K562 (cell line): ENCODE data around the gene TMEM138.

Experiments
- EP300 ChIP-seq: IDR thresholded peaks from 2 replicates; pipeline ENCODE4 v1.6.1; 2012; ENCODE audit warnings: low read length, improper control_type of control experiment
- ETV6 ChIP-seq, 3 experiments: fragments of 150-350 bp in 1 of 3; sonication (generic) in 1 of 3; formaldehyde crosslinking in 1 of 3; IDR thresholded peaks; 2 replicates each; pipeline versions ENCODE4 v1.6.1 to v1.8.0; 2014 to 2022; ENCODE audit warnings: borderline replicate concordance in 2 of 3, low read depth in 2 of 3, antibody characterized with exemption in 1 of 3, low read length in 1 of 3, mild to moderate bottlenecking in 1 of 3, missing genetic modification reagents in 1 of 3
- EZH2 ChIP-seq: IDR thresholded peaks from 2 replicates; pipeline ENCODE4 v1.6.1; 2012; ENCODE audit warnings: low read depth, mild to moderate bottlenecking, inconsistent platforms, low read length, borderline replicate concordance
- FOXK2 ChIP-seq, 2 experiments: fragments of 450-650 bp; IDR thresholded peaks in 1 of 2; conservative IDR thresholded peaks in 1 of 2; 2 replicates each; pipeline ENCODE4 v1.6.1; 2016; ENCODE audit warnings: low read depth in 2 of 2, mild to moderate bottlenecking in 1 of 2
- GTF2E2 ChIP-seq: fragments of 200-800 bp; sonication (Bioruptor generic); IDR thresholded peaks from 2 replicates; pipeline ENCODE4 v1.6.1; 2016; ENCODE audit warnings: missing genetic modification characterization, missing compliant biosample characterization
- HDAC6 ChIP-seq: IDR thresholded peaks from 2 replicates; pipeline ENCODE4 v1.6.1; 2012; ENCODE audit warnings: low read depth, mild to moderate bottlenecking, control low read depth, inconsistent platforms, low read length, moderate library complexity
- KLF1 ChIP-seq: fragments of 450-650 bp; IDR thresholded peaks from 2 replicates; pipeline ENCODE4 v1.6.1; 2016; ENCODE audit warnings: missing genetic modification characterization, missing compliant biosample characterization
- MTA2 ChIP-seq: fragments of 450-650 bp; IDR thresholded peaks from 2 replicates; pipeline ENCODE4 v1.6.1; 2016; ENCODE audit warnings: low read depth
- ZNF699 ChIP-seq: fragments of 250-450 bp; sonication (Bioruptor Pico); IDR thresholded peaks from 2 replicates; pipeline ENCODE4 v1.8.0; 2021; ENCODE audit warnings: mild to moderate bottlenecking, moderate library complexity; ENCODE audit not compliant: insufficient replicate concordance
- ZNF766 ChIP-seq: fragments of 200-800 bp; sonication (Bioruptor generic); conservative IDR thresholded peaks from 2 replicates; pipeline ENCODE4 v1.6.1; 2016; ENCODE audit warnings: missing genetic modification characterization, missing compliant biosample characterization
- TF ChIP-seq, protein P1 (sequence below), 2 experiments: fragments of 450-650 bp in 1 of 2; IDR thresholded peaks; 2 replicates each; pipeline ENCODE4 v1.6.1; 2011 to 2017; ENCODE audit warnings: low read depth in 2 of 2, antibody characterized with exemption in 1 of 2, borderline replicate concordance in 1 of 2, low read length in 1 of 2, mild to moderate bottlenecking in 1 of 2, mixed read lengths in 1 of 2; ENCODE audit not compliant: control insufficient read depth in 1 of 2
- TF ChIP-seq, protein P2 (sequence below), 2 experiments: fragments of 450-650 bp; IDR thresholded peaks; 2 replicates each; pipeline ENCODE4 v1.6.1; 2016; ENCODE audit warnings: mild to moderate bottlenecking in 2 of 2, borderline replicate concordance in 1 of 2, low read depth in 1 of 2, moderate library complexity in 1 of 2
- TF ChIP-seq, protein P3 (sequence below), 3 experiments: IDR thresholded peaks in 2 of 3; conservative IDR thresholded peaks in 1 of 3; 2 replicates each; pipeline ENCODE4 v1.5.1; 2011 to 2012; ENCODE audit warnings: low read length in 3 of 3, mild to moderate bottlenecking in 3 of 3, control low read depth in 2 of 3, improper control_type of control experiment in 1 of 3, inconsistent platforms in 1 of 3, low read depth in 1 of 3, mixed read lengths in 1 of 3, moderate library complexity in 1 of 3; ENCODE audit not compliant: insufficient read depth in 2 of 3

- TF ChIP-seq MTA2 (no peak), EP300 (no peak), ZNF766 (CRISPR knock-in tag) (no peak), ETV6 (IDR thresholded peaks at IDR 0.05; ENCODE audit: borderline replicate concordance in 1 of 2, low read depth in 2 of 2, low read length in 1 of 2) (no peak), ETV6 (CRISPR knock-in tag; IDR thresholded peaks at IDR 0.05; ENCODE audit: borderline replicate concordance) (no peak), KLF1 (tag) (no peak), EZH2 (no peak), GTF2E2 (tag) (no peak), HDAC6 (no peak), ZNF699 (CRISPR knock-in tag) (no peak), FOXK2 (conservative IDR thresholded peaks at IDR 0.05 in 1 of 2, IDR thresholded peaks at IDR 0.05 in 1 of 2; ENCODE audit: low read depth in 2 of 2) (no peak)
- TF ChIP-seq, protein P1, sequence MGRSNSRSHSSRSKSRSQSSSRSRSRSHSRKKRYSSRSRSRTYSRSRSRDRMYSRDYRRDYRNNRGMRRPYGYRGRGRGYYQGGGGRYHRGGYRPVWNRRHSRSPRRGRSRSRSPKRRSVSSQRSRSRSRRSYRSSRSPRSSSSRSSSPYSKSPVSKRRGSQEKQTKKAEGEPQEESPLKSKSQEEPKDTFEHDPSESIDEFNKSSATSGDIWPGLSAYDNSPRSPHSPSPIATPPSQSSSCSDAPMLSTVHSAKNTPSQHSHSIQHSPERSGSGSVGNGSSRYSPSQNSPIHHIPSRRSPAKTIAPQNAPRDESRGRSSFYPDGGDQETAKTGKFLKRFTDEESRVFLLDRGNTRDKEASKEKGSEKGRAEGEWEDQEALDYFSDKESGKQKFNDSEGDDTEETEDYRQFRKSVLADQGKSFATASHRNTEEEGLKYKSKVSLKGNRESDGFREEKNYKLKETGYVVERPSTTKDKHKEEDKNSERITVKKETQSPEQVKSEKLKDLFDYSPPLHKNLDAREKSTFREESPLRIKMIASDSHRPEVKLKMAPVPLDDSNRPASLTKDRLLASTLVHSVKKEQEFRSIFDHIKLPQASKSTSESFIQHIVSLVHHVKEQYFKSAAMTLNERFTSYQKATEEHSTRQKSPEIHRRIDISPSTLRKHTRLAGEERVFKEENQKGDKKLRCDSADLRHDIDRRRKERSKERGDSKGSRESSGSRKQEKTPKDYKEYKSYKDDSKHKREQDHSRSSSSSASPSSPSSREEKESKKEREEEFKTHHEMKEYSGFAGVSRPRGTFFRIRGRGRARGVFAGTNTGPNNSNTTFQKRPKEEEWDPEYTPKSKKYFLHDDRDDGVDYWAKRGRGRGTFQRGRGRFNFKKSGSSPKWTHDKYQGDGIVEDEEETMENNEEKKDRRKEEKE (IDR thresholded peaks at IDR 0.05; ENCODE audit: borderline replicate concordance in 1 of 2, control insufficient read depth in 1 of 2, low read depth in 2 of 2, low read length in 1 of 2): no peak
- TF ChIP-seq, protein P2, sequence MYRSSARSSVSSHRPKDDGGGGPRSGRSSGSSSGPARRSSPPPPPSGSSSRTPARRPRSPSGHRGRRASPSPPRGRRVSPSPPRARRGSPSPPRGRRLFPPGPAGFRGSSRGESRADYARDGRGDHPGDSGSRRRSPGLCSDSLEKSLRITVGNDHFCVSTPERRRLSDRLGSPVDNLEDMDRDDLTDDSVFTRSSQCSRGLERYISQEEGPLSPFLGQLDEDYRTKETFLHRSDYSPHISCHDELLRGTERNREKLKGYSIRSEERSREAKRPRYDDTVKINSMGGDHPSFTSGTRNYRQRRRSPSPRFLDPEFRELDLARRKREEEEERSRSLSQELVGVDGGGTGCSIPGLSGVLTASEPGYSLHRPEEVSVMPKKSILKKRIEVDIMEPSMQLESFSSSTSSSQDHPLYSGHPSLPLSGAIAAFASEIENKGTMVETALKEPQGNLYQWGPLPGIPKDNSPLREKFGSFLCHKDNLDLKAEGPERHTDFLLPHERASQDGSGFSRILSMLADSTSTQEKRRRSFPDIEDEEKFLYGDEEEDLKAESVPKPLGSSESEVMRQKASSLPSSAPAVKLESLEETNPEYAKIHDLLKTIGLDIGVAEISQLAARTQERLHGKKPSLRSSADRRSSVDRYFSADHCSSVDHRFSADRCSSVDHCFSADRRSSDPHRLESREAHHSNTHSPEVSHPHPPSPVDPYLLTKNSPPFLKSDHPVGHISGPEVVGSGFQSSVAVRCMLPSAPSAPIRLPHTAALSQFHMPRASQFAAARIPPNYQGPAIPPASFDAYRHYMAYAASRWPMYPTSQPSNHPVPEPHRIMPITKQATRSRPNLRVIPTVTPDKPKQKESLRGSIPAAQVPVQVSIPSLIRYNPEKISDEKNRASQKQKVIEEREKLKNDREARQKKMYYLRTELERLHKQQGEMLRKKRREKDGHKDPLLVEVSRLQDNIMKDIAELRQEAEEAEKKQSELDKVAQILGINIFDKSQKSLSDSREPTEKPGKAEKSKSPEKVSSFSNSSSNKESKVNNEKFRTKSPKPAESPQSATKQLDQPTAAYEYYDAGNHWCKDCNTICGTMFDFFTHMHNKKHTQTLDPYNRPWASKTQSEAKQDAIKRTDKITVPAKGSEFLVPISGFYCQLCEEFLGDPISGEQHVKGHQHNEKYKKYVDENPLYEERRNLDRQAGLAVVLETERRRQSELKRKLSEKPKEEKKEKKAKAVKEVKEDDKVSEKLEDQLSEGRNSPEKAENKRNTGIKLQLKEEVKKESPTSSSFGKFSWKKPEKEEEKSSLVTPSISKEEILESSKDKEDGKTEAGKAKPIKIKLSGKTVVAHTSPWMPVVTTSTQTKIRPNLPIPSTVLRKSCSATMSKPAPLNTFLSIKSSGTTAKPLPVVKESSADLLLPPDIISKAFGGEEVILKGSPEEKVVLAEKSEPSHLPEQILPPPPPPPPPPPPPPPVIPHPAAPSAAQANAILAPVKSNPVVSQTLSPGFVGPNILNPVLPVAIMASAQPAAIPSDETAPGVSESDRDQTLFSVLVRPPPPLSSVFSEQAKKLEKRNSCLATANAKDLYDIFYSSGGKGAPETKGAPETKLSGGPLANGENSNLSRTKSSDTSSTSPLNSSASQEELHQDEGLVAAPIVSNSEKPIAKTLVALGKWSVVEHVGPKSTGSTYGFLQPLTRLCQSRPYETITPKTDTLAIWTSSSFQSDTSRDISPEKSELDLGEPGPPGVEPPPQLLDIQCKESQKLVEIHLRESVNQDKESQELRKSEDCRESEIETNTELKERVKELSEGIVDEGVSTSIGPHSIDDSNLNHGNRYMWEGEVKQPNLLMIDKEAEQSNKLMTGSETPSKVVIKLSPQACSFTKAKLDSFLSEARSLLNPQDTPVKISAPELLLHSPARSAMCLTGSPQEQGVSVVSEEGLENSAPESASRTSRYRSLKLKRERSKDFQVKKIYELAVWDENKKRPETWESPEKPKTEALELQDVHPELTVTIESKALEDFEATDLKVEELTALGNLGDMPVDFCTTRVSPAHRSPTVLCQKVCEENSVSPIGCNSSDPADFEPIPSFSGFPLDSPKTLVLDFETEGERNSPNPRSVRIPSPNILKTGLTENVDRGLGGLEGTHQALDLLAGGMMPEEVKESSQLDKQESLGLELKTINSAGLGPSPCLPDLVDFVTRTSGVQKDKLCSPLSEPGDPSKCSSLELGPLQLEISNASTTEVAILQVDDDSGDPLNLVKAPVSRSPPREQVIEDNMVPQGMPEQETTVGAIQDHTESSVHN (IDR thresholded peaks at IDR 0.05; ENCODE audit: borderline replicate concordance in 1 of 2, low read depth in 1 of 2): no peak
- TF ChIP-seq, protein P3, sequence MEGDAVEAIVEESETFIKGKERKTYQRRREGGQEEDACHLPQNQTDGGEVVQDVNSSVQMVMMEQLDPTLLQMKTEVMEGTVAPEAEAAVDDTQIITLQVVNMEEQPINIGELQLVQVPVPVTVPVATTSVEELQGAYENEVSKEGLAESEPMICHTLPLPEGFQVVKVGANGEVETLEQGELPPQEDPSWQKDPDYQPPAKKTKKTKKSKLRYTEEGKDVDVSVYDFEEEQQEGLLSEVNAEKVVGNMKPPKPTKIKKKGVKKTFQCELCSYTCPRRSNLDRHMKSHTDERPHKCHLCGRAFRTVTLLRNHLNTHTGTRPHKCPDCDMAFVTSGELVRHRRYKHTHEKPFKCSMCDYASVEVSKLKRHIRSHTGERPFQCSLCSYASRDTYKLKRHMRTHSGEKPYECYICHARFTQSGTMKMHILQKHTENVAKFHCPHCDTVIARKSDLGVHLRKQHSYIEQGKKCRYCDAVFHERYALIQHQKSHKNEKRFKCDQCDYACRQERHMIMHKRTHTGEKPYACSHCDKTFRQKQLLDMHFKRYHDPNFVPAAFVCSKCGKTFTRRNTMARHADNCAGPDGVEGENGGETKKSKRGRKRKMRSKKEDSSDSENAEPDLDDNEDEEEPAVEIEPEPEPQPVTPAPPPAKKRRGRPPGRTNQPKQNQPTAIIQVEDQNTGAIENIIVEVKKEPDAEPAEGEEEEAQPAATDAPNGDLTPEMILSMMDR (IDR thresholded peaks at IDR 0.05 in 2 of 3, conservative IDR thresholded peaks at IDR 0.05 in 1 of 3; ENCODE audit: insufficient read depth in 2 of 3, low read depth in 1 of 3, low read length in 3 of 3): no peak
These were observed 43.9 kb downstream of the TMEM138 start for GRCh38 chr11:61406067-61406466.
